MV-4-11 (cell line): ENCODE measurements around the gene LY6G5C.
A peak's percentile ranks its signal among the peaks of the same experiment; 100 is the strongest.

Experiments
- DNase-seq: peaks from one replicate; lab custom pipeline; 2025; lab: John Stamatoyannopoulos, UW

The LY6G5C gene

DNA sequence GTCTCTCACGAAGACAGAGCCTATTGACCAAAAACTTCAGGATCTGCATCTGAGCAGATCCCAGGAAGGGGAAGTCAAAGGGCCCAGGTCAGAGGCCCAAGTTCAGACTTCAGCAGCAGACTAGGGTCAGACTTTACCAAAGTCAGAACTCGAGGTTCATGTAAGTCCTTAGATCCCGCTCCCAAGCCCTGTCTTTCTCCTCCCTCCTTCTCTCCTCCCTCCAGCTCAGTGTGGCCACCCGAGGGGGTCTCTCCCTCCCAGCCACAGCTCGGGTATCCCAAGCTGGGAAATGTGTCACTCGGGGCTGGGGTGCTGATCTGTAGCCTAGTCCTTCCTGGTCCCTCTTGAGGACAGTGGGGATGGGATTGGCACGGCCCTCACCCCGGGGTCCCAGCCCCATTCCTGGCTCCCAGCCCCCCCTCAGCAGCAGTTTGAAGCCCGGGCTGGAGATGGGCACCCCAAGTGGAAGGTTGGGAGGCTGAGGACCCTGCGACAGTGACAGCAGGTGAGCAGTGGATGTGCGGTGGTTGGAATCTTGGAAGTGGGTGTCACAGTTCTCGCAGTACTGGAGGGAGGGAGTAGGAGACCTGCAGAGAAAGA, 18.6 kb downstream of the LY6G5C start:
- DNase-seq, result no peak

GRCh38 chr6:31661262-31662123, 19.4 kb downstream of the LY6G5C start:
- peak; percentile 22 for DNase-seq

DNA sequence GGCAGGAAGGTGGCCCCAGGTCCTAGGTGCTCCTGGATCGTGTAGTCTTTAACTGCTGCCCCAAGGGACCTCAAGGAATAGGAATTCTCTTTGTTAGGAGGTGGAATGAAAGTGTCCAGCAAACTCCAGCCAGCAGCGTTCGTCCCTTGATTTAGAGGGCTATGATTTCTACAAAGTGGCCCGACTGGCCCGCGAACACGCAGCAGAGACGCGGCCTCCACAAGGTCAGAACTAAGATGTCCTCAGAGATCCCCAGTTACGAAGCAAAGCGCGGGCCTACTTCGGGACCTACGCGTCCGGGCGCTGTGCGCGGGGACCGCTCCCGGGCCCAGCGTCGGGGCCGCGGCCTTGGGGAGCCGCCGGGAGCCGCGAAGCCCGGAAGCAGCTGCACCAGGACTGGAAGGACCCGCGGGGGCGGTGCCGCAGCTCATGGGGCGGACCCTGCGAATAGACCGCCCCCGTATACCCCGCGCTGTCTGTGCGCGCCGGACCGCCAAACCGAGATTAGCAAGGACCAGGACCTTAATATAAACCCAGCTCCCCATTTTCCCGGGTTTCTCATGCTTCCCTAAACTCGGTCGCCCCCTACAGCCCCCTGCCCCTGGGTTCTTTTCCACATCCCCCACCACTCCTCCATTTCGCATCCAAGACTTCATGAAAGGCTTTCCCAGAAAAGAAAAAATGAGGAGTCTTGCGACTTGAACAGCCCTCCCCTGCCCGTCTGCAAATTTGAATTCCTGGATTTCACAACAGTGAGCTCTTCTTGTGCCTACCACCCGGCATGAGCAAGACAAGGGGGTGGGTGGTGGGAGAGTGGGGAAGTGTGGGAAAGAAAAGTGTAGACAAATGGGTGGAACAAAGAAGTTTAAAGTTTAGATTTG, 20.2 kb downstream of the LY6G5C start, which contains the start of gene C6orf47:
TSS of gene C6orf47 (minus strand) at position 398 of the 881 bp plus-strand sequence. CDS start 831 bp downstream, outside the sequence.
- peak; percentile 79 for DNase-seq

DNA sequence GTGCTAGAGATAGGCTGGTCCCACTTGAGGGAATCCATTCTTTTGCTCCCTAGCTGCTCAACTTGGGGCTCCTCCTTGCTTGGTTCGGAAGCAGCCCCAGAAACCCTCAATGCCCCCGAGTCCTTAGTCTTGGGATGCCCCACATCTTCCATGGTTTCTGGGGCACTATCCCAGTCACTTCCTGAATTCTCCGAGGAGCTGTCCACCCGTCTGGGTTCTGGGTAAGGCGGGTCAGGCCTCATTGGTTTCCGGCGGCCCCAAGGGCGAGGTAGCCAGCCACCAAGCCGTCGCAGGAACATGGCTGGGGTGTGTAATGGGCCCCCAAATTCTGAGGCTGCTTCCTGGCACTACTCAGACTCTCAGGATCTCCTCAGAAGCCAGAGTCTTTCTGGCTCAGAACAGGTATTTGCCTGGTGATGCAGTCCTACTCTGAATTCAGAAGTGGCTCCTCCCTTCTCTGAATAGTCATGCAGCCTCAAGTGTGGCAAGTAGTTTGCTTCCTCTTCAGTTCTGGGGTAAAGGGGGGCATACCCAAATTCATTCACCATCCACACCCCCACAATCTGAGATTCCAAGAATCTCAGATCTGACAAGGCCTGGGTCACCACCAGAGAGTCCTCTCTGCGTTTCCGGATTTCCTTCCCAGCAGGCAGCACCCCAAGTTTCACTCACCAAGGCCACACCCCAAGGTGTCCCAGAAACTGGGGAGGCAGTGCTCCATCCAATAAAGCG, 21.1 kb downstream of the LY6G5C start:
- peak; percentile 7 for DNase-seq

DNA sequence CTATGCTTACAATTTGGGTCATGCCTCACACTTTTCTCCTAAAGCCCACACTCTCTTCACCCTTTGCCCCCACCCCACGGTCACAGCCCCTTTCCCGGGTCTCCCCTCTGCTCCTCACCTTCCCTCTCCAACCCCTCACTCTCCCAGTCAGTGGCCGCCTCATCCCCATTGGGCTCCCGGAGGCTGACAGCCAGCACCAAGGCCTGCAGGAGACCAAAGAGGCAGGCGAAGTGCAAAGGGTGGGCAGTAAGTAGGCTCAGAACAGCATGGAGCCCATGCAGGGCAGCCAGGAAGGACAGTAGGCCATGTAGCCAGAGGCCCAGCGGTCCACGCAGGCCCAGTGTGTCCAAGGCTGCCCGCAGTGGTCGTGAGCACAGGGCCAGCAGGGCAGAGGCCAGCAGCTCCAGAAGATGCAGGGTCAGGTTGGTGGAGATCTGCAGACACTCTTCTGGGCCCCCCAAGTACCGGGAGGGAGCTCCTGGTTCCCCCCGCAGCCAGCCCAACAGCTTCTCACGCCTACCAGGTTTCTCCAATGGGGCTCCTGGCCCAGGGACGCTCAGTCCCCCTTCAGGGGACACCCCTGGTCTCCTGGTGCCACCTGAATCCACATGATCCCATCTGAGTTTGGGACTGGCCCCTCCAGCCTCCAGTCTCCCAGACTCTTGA, 21.8 kb downstream of the LY6G5C start:
- DNase-seq, result no peak

GRCh38 chr6:31658158-31658688, 22.6 kb downstream of the LY6G5C start:
- DNase-seq, result no peak

GRCh38 chr6:31657406-31658157, 23.3 kb downstream of the LY6G5C start:
- DNase-seq, result no peak

DNA sequence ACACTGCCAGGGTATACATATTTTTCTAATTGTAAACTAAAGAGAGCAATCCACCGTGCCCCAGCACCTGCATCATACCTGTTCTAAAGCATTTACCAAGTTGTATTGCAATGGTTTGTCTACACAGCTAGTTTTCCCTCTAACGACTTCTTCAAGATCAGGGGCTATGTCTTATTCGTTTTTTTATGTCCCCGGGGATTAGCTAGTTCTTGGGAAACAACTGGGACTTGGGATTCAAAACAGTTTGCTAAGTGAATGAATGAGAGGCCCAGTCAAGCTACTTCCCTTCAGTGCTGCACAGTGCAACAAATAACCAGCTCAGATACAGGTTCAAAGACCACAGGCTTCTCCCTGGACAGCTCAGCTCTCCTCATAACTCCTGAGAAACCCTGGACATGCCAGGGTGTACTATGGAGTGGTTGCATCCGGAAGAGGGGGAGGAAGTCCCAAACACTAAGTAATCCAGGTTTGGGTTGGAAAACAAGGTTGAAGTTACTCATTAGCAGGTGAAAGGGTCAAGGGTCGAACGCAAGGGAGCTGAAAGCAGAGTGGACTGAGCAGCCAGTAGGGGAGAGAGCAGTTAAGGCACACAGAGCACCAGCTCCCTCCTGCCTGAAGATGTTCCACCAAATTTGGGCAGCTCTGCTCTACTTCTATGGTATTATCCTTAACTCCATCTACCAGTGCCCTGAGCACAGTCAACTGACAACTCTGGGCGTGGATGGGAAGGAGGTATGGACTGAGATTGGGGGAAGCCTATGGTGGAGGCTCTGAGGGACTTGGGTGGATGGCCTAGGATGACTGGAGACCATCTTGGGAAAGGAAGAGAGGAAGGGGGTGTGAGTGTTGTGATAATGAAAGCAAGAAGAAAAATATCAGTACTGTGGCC, 25.3 kb downstream of the LY6G5C start, which contains the start of gene APOM:
TSS of gene APOM (plus strand) at position 546 of the 889 bp plus-strand sequence. CDS start at position 619, 73 bp downstream.
- DNase-seq, result no peak

DNA sequence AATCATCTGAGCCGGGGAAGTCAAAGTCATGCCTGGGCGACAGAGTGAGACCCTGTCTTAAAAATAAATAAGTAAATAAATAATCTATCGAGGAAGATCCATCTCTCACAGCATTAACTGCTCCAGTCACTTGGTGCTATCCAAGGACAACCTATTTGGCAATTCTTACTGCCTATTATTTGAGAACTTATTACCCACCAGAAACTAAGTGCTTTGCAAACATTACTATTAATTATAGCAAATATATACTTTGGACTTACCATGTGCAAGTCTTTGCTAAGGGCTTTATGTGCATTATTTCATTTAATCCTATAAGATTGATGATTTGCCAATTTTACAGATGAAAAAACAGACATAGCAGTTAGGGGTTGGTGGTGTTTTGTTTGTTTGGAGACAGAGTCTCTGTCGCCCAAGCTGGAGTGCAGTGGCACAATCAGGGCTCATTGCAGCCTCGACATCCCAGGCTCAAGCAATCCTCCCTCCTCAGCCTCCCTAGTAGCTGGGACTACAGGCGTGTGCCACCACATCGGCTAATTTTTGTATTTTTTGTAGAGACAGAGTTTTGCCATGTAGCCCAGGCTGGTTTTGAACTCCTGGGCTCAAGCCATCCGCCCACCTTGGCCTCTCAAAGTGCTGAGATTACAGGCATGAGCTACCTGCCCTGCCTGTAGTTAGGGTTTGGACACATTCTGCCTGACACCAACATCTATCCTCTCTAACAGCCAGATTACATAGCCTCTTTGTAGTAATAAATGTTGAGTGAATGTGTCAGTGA, 26.1 kb downstream of the LY6G5C start:
- DNase-seq, result no peak

- peak; percentile 96 for DNase-seq
These were observed 27.7 kb downstream of the LY6G5C start for GRCh38 chr6:31652925-31653724.

DNA sequence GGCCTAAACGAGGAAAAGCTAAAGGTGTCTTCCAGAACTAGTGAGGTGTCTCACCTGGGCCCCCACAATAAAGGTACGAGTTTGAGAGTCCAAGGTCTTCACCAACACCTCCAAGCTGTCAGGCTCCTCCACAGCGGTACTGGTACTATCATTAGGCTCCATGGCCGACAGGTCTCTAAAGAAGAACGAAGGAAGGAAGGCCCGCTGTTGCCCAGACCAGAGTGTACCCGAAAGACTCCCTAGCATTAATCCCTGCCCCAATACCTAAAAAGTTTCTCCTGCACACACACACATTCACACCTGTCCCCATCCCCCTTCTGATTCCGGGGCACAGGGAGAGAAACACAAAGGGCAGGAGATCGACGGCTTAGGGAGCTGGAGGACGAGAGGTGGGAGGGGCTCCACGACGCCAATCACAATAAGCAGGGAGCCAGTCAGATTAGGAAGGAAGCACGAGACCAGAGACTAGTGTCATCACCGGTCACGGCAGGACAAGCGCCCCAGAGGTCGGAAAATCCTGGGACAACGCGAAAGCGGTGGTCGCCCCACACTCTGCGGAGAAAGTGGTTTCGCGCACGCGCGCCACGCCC, 29.2 kb downstream of the LY6G5C start:
- peak; percentile 71 for DNase-seq

DNA sequence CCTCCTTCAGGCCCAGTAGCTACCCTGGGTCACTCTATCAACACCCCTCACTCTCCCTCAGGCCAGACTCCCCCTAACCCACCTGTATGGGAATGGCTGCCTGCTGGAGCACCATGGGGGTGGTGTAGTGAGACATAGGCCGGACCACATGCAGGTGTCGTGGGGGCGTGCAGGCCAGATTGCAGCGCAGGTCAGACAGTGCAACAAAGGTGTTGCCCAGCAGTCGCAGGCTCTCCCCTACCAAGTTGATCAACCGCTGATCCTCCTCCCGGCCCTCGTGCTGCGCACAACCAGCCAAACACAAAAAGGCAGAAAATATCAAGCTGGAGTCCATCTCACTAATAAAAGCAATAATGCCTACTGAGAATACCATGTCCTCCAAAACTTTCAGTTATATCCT, 35.5 kb downstream of the LY6G5C start:
- no peak for DNase-seq

GRCh38 chr6:31643818-31644454, 36.9 kb downstream of the LY6G5C start:
- no peak for DNase-seq

GRCh38 chr6:31642798-31643570, 37.9 kb downstream of the LY6G5C start:
- no peak for DNase-seq

DNA sequence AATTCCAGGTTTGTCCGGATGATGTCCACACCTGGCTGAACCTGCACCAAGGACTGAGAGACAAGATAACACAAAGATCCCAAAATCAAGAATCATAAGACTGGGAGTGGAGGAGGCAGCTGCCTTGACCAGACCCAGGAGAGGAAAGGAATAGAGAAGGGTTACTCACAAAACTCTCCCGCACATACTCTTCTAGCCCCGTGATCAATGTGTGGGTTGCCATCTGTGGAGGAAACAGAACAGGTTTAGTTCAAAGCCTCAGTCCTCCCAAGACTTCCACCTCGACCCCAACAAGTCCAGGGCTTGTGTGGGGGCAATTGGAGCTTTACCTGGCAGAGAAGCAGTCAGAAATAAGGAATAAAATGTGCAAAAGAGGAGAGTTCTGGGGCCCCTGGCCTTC, 39.5 kb downstream of the LY6G5C start:
- no peak for DNase-seq

- DNase-seq, result no peak
These were observed 40.3 kb downstream of the LY6G5C start for GRCh38 chr6:31640612-31641011.
